AG04450 (cell line): Measurements from ENCODE around the gene TMEM229B. TPM values are rescaled to one million over a fixed set of nuclear protein-coding genes. Genes with fewer than 3 reads are reported as not detected.

Experiments
- CTCF ChIA-PET: fragments of 300-600, 350-600 bp; formaldehyde crosslinking; extraction: SDS; loops from one replicate; lab custom pipeline; 2022; ENCODE audit warnings: antibody characterized with exemption, inconsistent platforms; lab: Charles Lee
- POLR2A ChIA-PET: fragments of 350-600 bp; formaldehyde crosslinking; extraction: SDS; loops from one replicate; lab custom pipeline; 2021; ENCODE audit warnings: antibody characterized with exemption, inconsistent platforms; lab: Yijun Ruan, JAX
- DNase-seq: peaks from one replicate; pipeline ENCODE4 v3.0.0-alpha.2; 2011; ENCODE audit warnings: low read depth, low spot score
- H3K27ac ChIP-seq: one replicate; pipeline ENCODE4 v1.5.1; 2012; ENCODE audit warnings: low read depth, low read length, control low read depth
- H3K27me3 ChIP-seq: one replicate; pipeline ENCODE4 v1.6.0; 2012; ENCODE audit warnings: low read length; ENCODE audit not compliant: control insufficient read depth, insufficient read depth
- H3K4me3 ChIP-seq: 2 replicates; pipeline ENCODE4 v1.5.1; 2011; ENCODE audit warnings: mild to moderate bottlenecking, low read depth, low read length, control low read depth
- H3K9me3 ChIP-seq: 2 replicates; pipeline ENCODE4 v1.5.1; 2012; ENCODE audit warnings: low read length; ENCODE audit not compliant: control insufficient read depth, insufficient read depth
- polyA plus RNA-seq: library from polyadenylated mRNA; depleted of rRNA; stranded (reverse); fragments of >200 nt; gene quantifications from 2 replicates; pipeline ENCODE4 v1.2.3, GENCODE V29; 2011
- TF ChIP-seq, protein P1 (sequence below): IDR thresholded peaks from 2 replicates; pipeline ENCODE4 v1.5.1; 2011; ENCODE audit warnings: low read depth, low read length, control low read depth, inconsistent platforms

Gene TMEM229B
- polyA plus RNA-seq, 1 experiment = 0.07 TPM

DNA sequence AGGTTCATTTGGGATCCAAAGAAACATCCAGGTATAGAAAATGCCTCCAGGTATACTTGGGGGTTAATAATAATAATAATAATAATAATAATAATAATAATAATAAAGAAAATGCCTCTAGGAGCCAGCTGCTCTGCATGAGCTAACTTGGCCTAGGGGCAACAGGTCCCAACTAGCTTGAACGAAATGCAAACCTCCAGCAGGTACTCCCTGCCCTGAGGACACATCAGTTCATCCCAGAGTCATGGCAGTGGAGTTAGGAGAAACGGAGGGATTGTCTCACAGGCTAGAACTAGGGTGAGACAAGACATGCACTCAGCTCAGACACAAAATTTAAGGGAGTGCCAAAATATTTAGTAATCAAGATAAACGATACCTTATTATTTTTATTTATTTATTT lies 12.5 kb upstream of the TMEM229B start:
- ChIA-PET POLR2A (no interaction called here), CTCF (no interaction called here)
- Histone ChIP-seq H3K27me3 (peaks cover 3% of the 10 kb centered on the region), H3K4me3 (no peak overlapping the region), H3K9me3 (no peaks in the 10 kb centered on the region), H3K27ac (no peak overlapping the region)
- TF ChIP-seq, protein P1, sequence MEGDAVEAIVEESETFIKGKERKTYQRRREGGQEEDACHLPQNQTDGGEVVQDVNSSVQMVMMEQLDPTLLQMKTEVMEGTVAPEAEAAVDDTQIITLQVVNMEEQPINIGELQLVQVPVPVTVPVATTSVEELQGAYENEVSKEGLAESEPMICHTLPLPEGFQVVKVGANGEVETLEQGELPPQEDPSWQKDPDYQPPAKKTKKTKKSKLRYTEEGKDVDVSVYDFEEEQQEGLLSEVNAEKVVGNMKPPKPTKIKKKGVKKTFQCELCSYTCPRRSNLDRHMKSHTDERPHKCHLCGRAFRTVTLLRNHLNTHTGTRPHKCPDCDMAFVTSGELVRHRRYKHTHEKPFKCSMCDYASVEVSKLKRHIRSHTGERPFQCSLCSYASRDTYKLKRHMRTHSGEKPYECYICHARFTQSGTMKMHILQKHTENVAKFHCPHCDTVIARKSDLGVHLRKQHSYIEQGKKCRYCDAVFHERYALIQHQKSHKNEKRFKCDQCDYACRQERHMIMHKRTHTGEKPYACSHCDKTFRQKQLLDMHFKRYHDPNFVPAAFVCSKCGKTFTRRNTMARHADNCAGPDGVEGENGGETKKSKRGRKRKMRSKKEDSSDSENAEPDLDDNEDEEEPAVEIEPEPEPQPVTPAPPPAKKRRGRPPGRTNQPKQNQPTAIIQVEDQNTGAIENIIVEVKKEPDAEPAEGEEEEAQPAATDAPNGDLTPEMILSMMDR = no peak
- no peak for DNase-seq

DNA sequence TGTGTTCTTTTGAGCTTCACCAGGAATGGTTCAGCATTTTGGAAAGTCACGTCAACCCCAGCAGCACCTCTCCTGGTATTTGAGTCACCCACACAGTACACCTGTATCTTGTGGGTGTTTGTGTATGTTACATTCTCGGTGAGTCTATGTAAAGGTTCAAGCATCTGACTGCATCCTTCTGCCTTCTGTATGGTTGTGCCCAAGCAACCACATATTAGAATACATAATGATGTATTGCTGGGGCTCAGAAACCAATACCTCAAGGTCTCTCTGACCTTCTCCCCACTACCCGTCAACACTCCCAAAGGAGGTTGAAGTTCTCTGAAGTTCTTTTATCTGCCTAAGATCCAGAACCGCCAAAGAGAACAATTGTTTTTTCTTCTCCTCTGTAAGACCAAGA lies 9.2 kb upstream of the TMEM229B start:
- Histone ChIP-seq H3K9me3 (peaks cover 9% of the 10 kb centered on the region), H3K4me3 (no peak overlapping the region), H3K27ac (no peak overlapping the region), H3K27me3 (peaks cover 5% of the 10 kb centered on the region)
- CTCF ChIA-PET = no interaction called here
- TF ChIP-seq, protein P1 = no peak
- POLR2A ChIA-PET = no interaction called here
- DNase-seq = no peak

DNA sequence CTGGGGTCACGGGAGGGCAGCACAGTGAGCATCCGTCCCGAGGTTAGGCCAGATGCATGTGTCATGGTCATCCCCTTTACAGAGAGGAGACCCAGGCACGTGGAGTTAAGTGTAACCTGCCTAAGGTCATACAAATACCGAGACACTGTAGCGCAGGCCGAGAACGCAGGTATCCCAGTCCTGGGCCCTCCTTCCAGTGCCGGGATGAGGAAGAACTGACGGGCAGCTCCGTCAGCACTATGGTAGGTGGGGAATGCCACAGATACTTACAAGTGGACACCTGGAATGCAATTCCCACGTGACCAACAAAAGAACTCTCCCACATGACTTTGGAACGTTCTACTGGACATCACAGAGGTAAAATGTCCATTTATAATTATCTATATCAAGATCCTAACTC lies 8.7 kb upstream of the TMEM229B start:
- DNase-seq = no peak
- Histone ChIP-seq H3K27me3 (peaks cover 7% of the 10 kb centered on the region), H3K27ac (no peak overlapping the region), H3K4me3 (no peak overlapping the region), H3K9me3 (peaks cover 9% of the 10 kb centered on the region)
- ChIA-PET POLR2A (no interaction called here), CTCF (interaction anchor here (0.8 kb wide), 1 partner anchor 800 kb away, joined by 3 read pairs; no protein-coding TSS in a partner anchor)
- TF ChIP-seq, protein P1 = no peak

DNA sequence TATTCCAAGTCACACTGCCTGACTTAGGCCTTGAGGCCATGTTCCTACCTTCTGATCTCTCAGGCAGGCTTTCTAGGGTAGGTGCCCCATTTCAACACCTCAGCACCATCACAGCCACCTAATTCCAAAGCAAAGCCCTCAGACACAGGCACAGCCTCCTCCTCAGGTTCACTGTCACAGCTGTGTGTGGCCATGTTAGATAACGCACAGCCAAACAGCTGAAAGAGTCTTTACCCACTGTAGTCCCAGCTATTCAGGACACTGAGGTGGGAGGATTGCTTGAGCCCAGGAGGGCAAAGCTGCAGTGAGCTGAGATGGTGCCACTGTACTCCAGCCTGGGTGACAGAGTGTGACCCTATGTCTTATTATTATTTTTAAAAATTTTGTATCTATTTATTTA lies 7.3 kb upstream of the TMEM229B start:
- Histone ChIP-seq H3K4me3 (no peak overlapping the region), H3K27ac (no peak overlapping the region), H3K27me3 (peaks cover 10% of the 10 kb centered on the region), H3K9me3 (peaks cover 9% of the 10 kb centered on the region)
- TF ChIP-seq, protein P1 = no peak
- CTCF ChIA-PET = no interaction called here
- DNase-seq = no peak
- POLR2A ChIA-PET = no interaction called here

DNA sequence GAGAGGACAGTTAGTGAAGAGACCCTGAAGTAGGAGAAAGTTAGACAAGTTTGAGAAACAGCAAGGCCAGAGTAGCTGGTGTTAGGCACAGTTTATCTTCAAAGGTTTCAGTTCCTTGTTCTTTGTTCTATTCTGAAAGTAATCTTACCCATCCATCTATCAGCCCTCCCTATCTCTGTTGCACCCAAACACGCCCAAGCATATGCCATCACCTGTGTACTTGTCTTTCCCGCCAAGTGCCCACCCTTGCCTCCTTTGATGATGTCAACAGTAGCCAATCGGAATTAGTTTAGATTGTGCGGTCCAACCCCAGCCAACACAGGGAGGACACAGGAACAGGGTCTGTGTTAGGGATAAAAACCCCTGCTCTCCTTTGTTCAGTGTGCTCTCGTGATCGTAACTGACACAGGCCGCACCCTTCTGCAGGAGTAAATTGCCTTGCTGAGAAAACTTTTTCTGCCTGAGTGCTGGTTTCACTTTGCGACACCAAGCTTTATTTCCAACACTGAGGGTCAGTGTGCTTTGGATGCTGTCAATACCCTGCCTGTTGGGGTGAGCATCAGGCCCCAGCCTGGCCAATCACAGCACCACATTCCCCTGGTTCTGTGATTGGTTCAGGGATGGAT lies 4.7 kb upstream of the TMEM229B start:
- DNase-seq = no peak
- Histone ChIP-seq H3K9me3 (peaks cover 9% of the 10 kb centered on the region), H3K27me3 (peaks cover 10% of the 10 kb centered on the region), H3K4me3 (no peak overlapping the region), H3K27ac (no peak overlapping the region)
- TF ChIP-seq, protein P1 = no peak
- ChIA-PET CTCF (no interaction called here), POLR2A (no interaction called here)
